ENCODE results near the gene TULP1.
"Not testable (repeated sequence)": the region's sequence is repeated elsewhere in the genome, so short reads cannot be mapped to it uniquely, and the experiment has no call there.

The TULP1 gene

DNA sequence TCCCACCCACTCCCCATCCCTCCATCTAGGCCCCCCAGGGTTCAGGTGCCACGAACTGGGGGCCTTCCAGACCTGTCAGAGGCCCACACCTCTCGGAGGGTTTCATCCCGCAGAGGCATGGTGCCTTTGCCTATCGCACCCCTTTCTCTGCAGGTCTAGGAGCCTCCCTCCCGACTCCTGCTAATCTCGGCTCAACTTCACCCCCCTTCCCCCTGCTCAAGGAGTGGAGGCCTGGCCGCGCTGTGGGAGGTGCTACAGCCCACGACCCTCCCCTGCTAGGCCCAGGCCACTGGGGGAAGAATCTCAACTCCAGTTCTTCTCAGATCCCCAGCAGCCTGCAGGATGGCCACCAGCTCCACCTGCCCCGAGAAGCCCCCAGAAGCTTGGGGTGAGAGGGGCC, at the start of gene TULP1:
Gene TULP1, minus strand, starts transcription at position 157 of the 400 bp plus-strand sequence. Its CDS starts 38 bp downstream, at position 119.
- no peak for DNase-seq

DNA sequence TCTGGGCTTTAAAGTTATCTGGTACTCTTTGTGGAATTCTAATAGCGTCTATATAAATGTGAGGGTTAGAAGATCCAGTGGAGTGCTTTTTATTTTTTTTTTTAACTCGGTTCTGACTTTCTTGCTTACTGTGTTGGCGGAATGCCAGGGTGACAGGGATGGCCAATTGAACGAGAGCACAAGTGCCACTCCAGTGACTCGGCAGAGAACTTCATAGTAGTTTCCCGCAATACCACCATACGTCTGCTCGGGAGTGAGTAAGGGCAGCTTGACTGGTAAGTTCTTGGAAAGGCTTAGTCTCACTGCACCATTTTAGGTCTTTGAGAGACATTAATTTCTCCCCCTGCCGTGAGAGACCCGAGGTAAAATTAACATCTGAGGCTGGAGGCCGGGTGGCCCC, 49.4 kb upstream of the TULP1 start:
- DNase-seq, result no peak

DNA sequence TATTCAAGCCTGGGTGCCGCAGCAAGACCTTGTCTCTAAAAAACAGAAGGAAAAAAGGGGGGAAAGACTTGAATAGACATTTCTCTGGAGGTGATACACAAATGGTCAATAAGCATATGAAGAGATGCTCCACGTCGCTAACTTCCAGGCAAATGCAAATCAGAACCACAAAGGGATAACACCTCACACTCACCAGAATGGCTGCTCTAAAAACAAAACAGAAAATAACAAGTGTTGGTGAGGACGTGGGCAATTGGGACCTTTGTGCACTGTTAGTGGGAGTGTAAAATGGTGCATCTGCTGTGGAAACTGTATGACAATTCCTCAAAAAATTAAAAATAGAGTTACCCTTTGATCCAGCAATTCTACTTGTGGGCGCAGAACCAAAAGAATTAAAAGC, 48.4 kb upstream of the TULP1 start:
- no peak for DNase-seq

DNA sequence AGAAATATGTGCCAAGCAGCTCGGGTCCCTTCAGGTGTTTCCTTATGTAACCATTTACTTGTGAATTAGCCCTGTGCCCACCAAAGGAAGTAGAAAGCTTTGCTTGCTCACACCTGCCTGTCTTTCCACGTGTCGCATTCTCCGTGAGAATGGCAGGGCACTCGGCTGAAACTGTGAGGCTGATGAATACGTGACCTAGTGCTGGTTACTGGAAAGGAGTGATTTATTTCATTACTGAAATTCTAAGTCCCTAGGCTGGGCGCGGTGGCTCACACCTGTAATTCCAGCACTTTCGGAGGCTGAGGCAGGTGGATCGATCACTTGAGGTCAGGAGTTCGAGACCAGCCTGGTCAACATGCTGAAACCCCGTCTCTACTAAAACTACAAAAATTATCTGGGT, 45.9 kb upstream of the TULP1 start:
- no peak for DNase-seq

DNA sequence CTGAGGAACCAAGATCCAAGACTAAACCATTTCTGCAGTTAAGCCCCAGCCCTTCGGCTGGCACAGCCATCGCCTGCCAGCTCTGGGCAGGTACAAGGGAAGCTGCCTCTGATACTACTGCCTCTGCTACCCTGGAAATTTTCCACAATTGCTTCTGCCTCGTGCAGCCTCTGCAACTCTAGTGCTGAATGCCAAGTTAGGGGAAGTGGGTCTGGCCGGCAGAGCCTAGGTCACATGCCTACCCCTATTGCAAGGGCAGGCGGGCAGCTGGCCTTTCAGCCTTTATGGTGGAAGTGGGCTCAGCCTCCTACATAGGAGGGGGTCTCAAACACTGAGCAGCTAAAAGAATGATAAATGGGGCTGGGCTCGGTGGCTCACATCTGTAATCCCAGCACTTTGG, 44.5 kb upstream of the TULP1 start:
- DNase-seq, result no peak

DNA sequence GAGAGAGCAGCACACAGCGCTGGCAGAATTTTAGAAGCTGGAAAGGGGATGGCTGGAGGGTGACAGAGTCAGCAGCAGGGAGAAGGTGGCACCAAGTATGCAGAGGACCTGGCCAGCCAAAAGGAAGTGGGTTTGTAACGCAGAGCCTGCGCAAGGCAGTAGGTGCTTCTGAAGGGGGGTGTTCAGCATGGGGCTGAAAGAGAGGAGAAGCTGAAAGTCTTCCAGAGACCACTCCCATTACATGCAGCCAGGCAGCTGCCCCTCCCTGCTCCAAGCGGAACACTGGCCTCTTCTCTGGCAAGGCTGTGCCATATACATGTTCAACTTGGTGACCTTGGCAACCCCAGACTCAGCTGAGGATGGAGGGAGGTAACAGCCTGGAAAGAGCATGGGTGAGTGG, 42.1 kb upstream of the TULP1 start:
- DNase-seq, result no peak

DNA sequence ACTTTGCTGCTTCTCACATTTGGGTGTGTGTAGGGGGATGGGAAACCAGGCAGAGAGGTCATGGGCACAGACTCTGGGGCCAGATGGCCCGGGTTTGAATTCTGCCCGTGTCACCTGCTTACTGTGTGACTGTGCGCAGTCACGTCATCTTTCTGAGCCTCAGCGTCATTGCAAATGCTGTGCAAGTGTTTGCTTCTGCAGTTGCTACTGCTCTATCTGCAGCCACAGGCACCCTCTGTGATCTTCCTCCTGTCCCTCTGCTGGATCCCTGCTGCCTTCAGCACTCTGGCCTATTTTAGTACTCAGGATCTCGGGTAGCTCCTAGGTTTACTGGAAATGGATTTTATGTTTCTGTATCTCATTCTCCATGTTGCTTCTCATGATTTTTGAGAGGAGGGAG, 40.6 kb upstream of the TULP1 start:
- no peak for DNase-seq

DNA sequence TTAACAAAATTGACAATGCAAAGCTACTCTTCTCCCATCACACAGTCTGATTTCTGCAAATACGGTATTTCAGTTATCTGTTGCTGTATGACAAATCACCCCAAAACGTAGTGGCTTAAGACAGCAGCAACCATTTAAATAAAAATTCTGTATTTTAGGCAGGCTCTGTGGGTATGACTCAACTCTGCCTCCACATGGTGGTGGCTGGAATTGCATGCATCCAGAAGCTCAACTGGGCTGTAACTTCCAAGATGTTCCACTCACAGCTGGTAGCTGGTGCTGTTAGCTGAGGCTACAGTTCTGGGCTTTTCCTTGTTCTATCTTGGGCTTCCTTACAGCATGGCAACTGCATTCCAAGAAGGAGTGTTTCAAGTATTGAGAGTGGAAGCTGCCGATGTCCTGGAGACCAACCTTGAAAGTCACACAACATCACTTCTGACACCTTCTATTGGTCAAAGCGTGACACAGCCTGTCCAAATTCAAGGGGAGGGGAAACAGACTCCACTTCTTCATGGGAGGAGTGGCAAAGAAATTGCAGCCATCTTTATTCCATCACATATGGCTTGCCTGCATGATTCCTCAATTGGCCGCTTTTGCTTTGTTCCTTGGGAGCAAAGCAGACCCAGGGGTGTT, 39.7 kb upstream of the TULP1 start:
- no peak for DNase-seq

DNA sequence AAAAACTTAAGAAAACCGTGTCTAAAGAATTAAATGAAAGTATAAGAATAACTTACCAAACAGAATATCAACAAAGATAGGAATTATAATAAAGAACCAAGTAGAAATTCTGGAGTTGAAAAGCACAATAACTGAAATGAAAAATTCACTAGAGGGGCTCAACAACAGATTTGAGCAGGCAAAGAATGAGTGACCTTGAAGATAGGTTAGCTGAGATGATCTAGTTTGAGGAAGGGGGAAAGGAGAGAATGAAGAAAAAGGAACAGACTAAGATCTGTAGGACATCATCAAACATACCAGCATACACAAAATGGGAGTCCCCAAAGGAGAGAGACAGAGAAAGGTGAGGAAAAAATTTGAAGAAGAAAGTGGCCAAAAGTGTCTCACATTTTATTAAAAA, 37.7 kb upstream of the TULP1 start:
- no peak for DNase-seq

DNA sequence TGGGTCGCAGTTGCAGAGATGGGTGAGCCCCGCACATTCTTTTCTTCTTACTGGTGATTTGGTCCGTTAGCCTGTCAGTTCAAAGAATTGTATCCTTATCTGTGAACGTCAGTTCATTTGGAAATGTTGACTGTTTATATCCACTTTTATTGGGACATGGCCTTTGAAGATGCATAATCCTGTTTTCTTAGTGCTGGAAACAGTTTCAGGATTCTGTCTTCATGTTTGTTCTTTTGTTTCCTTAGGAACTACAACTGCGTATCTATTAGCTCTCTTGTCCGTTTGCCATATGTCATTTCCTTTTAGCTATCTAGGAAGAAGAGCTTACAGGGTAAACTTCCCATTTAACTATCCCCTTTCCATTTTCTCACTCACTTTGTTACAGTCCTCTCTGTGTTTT, 35.0 kb upstream of the TULP1 start:
- DNase-seq, result no peak

DNA sequence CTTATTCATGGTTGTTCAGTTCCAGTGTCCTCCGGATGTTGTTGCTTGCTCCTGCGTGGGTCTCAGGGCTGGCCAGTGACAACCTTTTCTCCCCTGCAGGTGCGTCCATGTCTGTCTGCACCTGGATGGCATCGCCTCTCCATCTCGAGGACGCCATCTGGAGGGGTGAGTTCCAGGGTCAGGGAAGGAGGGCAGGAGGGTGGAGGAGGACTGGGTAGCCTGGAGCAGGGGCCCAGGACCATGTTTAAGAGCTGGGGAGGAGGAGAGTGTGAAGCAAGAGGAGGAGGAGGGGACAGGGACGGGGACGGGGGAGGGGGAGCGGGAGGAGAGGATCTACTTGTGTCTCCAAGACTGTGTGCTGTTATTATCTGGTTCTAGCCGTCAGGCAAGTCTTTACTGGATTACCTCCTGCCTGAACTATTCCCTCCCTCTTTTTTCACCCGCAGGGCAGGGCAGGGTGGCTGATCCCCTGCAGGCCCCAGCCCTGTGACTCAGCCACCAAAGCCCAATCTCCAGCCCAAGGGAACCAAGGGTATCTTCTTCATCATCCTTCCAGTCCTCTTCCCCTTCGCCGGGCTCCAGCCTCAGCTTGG, 32.2 kb upstream of the TULP1 start:
- DNase-seq, result no peak

DNA sequence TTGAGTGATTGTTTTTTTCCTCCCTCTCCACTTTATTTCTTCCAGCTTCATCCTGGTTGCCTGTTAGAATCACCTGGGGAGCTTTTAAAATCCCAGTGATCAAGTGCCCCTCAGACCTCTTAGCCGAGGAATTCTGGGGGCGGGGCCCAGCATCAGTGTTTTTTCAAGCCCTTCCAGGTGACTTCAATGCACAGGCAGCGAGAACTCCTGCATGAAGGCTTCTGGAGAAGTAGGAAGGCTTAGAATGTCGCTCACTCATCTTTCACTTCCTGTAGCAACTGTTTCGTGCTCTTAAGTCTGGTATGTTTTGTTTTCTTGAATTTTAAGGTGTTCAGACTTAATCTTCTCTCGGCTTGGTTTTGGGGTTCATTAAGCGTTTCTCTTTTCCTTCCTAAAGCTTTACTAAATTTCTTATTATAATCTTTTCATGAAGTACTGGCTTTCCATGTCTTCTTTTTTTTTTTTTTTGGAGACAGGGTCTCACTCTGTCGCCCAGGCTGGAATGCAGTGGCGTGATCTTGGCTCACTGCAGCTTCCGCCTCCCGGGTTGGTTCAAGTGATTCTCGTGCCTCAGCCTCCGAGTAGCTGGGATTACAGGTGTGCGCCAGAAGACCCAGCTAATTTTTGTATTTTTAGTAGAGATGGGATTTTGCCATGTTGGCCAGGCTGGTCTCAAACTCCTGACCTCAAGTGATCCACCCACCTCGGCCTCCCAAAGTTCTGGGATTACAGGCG, 30.9 kb upstream of the TULP1 start:
- no peak for DNase-seq

DNA sequence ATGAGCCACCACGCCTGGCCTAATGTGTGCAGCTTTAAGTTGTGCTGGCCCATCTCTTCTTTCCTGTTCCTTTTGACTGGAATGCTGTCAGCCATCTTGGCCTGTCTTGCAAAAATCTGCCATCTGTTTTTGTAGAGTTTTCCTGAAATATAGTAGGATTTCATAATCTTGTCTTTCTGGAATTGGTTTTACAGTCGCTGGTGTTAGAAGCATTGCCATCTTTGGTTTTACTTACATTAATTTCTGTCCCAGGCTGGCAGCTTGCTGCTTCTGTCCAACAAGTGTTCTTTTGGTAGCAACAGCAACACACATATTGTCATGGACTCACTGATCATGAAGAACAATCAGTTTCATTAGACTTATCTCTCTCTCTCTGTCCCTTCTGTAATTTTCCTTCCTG, 29.1 kb upstream of the TULP1 start:
- no peak for DNase-seq

DNA sequence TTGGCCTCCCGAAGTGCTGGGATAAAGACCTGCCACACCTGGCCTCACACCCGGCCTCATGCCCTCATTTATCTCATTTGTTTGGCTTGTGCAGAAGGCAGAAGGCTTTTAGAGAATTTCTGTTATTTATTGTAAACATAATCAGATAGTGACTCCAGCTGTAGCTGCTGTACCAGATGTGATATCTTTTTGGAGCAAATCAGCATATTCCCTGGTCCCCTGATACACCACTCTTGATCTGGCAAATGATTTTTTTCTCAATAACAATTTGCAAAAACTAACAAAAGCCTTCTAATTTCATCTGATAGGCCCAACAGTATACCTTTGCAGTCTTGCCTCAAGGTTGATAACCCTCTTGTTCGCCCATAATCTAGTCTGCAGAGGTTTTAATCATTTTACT, 26.5 kb upstream of the TULP1 start:
- no peak for DNase-seq

DNA sequence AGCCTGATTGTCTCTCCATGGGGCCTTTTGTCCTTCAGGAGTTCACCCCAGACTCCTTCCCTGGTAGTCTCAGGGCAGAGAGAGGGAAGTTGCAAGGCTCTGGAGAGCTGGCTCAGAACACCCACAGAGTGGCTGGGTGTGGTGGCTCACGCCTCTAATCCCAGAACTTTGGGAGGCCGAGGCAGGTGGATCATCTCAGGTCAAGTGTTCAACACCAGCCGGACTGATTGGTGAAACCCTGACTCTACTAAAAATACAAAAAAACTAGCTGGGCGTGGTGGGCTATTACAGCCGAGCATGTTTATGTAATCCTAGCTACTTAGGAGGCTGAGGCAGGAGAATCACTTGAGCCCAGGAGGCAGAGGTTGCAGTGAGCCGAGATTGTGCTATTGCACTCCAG, 23.2 kb upstream of the TULP1 start:
- DNase-seq, result not testable (repeated sequence)

DNA sequence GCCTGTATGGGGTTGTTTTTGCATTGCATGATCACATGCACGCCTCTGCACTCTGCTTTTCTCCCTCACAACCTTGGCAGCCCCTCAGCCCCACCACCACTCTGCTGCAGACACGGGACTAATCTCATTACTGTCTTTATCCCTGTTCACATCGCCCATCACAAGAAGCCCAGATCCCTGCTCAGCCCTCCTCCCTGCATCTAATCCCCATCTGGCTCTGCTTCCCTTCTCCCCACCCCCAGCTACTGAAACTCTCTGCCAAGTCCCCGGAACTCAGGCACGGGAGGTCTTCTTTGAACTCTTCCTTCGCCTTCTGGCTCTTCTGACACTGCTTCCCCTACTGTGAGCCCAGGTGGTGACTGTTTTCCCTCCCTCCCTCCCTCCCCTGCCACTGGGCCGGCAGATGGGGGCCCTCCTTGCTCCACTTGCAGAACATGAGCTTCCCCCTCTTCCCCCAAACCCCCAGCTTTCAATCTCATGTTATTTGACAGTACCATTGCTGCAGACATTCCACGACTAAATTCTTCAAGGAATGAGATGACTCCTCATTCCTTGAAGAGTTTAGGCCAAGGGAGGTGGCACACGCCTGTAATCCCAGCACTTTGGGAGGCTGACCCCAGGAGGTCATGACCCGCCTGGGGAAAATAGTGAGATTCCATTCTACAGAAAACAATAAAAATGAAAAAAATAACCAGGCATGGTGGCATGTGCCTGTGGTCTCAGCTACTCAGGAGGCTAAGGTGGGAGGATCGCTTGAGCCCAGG, 21.9 kb upstream of the TULP1 start:
- no peak for DNase-seq

DNA sequence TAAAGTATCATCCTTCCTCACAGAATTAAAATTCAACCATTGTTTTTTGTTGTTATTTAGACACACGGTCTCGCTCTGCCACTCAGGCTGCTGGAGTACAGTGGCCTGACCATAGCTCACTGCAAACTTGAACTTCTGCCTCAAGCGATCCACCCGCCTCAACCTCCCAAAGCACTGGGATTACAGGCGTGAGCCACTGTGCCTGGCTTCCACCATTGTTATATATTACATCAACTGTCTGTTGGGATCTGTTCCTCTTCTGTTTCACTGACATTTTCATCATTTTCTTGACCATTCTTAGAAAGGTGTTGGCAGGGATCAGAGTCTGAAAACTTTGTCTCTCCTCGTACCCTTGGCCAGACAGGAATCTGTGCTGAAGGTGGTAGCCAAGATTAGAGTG, 21.3 kb upstream of the TULP1 start:
- no peak for DNase-seq

DNA sequence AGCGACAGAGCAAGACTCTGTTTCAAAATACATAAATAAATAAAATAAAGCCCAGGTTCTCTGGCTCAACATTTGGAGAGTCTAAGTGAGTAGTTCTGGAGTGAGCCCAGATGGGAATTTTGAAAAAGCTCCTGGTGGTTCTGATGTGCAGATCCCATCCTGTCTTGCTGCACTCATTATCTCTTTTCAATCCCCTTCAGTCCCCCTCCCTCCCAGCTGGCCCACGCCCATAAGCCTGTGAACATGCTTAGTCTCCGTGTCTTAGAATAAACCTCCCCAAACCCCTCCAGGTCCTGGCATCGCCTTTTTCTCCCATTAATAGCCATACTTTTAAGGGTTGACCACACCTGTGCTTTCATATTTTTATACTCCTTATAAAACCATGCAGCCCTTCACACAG, 19.4 kb upstream of the TULP1 start:
- no peak for DNase-seq

DNA sequence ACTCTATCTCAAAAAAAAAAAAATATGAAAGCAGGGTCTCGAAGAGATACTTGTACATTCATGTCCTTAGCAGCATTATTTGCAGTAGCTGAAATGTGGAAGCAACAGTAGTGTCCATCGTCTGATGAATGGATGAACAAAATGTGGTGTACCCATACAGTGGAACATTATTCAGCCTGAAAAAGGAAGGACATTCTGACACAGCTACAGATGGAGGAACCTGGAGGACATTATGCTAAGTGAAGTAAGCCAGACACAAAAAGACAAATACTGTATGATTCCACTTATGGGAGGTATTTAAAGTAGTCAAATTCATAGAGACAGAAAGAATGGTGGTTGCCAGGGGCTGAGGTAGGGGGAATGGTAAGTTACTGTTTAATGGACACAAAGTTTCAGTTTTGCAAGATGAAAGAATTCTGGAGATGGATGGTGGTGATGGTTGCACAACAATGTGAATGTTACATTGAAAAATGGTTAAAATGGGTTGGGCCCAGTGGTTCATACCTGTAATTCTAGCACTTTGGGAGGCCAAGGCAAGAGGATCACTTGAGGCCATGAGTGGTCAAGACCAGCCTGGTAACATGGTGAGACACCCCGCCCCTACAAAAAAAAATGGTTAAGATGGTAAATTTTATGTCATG, 11.8 kb upstream of the TULP1 start:
- DNase-seq, result no peak

DNA sequence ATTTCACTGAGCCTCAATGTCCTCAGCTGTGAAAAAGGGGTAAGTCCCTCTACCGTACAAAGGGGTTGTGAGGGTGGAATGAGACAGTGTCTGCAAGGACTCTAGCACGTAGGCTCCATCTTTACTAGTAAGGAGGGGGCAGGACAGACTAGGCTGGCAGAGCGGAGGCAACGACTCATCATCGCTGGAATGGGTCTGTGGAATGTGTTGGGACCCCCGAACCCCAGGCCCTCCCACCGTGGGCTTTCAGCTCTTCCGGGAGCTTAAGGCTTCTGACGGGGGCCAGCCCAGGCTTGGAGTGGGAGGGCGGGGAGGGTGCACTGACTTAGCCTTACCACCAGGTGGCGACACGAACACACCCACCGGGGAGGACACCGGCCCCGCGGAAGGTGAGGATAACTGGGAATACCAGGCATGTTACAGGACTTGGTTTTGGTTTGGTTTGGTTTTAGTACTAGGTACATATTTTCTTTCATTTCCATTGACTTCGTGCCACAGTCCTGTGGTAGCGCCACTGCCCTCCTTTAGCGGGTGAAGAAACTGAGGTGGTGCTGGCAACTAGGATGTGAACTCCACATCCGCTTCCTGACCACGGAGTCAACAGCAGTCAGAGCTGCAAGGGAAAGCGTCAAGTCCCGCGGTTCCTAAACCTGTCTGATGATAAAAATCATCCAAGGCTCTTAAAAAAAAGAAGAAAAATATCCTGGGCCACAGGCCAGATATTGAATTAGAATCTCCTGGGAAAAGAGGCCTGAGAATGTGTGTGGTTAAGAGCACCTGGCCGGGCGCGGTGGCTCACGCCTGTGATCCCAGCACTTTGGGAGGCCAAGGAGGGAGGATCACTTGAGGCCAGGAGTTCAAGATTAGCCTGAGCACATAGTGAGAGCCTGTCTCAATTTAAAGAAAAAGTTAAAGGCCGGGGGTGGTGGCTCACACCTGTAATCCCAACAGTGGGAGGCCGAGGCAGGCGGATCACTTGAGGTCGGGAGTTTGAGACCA, 10.3 kb upstream of the TULP1 start:
- DNase-seq, result no peak

DNA sequence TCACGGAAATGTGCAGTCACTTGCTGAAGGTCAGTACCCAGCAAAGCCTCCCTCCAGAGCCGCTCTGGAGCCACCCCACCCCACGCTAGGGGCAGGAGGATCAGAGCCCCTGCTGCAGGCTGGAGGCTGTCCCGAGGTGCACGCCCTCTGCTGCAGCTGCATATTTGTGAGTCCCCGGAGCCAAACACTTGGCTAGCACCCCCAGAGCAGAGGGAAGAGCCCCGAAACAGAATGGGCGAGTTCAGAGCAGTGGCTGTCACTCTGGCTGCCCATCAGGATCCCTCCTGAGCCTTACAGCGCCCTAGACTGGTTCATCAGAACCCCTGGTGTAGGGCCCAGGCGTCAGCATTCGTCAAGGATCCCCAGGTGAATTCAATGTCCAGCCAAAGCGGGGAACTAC, 9.5 kb upstream of the TULP1 start:
- no peak for DNase-seq

DNA sequence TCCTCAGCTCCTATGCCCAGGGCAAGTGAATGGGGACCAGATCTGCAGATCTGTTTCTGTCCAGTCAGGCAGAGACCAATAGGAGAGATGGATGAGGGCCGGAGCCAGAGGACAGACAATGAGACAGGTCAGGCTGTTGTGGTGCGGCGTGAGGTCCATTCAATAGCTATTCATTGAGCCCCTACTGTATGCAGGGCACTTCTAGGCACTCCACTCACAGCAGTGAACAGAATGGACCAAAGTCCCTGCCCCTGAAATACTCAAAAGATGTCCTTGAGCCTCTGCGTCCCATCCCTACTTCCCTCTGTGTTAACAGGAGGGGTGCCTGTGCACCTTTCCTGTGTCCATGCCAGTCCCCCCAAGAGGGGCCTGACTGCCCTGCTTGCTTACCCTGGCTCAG, 8.5 kb upstream of the TULP1 start:
- DNase-seq, result no peak
